GM23338 (cell line): ENCODE results near the gene CDC73.

Source experiments
- CREB1 ChIP-seq: fragments of 250-450 bp; sonication (Bioruptor Pico); IDR thresholded peaks from 2 replicates; pipeline ENCODE4 v1.5.0; 2020; ENCODE audit warnings: low read depth, mild to moderate bottlenecking, moderate library complexity
- CTCF ChIP-seq, 2 experiments: fragments of 200-600 bp in 1 of 2; sonication (generic) in 1 of 2; conservative IDR thresholded peaks; 2 replicates each; pipeline versions ENCODE4 v1.5.1 to v1.6.1; 2016 to 2017; ENCODE audit warnings: antibody characterized with exemption in 2 of 2, low read depth in 2 of 2, mild to moderate bottlenecking in 2 of 2, moderate library complexity in 1 of 2
- ETS1 ChIP-seq: IDR thresholded peaks from 2 replicates; pipeline ENCODE4 v1.6.1; 2016; ENCODE audit warnings: antibody characterized with exemption
- EZH2 ChIP-seq: fragments of 200-600 bp; sonication (generic); IDR thresholded peaks from one replicate; pipeline ENCODE4 v1.8.0; 2017; ENCODE audit warnings: antibody characterized with exemption, mild to moderate bottlenecking, low read depth; ENCODE audit not compliant: unreplicated experiment
- EZH2phosphoT487 ChIP-seq: fragments of 200-600 bp; sonication (generic); IDR thresholded peaks from one replicate; pipeline ENCODE4 v1.8.1; 2018; ENCODE audit warnings: antibody characterized with exemption; ENCODE audit not compliant: unreplicated experiment
- JUNB ChIP-seq: IDR thresholded peaks from one replicate; pipeline ENCODE4 v1.6.1; 2016; ENCODE audit warnings: antibody characterized with exemption; ENCODE audit not compliant: unreplicated experiment
- NANOG ChIP-seq: IDR thresholded peaks from 2 replicates; pipeline ENCODE4 v1.6.1; 2016; ENCODE audit warnings: antibody characterized with exemption, borderline replicate concordance
- POLR2AphosphoS5 ChIP-seq: IDR thresholded peaks from 2 replicates; pipeline ENCODE4 v1.6.1; 2016; ENCODE audit warnings: antibody characterized with exemption, low read depth
- REST ChIP-seq: IDR thresholded peaks from one replicate; pipeline ENCODE4 v1.6.1; 2018; ENCODE audit warnings: antibody characterized with exemption; ENCODE audit not compliant: unreplicated experiment
- STAT1 ChIP-seq: IDR thresholded peaks from one replicate; pipeline ENCODE4 v1.6.1; 2016; ENCODE audit warnings: antibody characterized with exemption; ENCODE audit not compliant: unreplicated experiment
- ZNF331 ChIP-seq: fragments of 250-450 bp; sonication (Bioruptor Pico); IDR thresholded peaks from 2 replicates; pipeline ENCODE4 v1.5.0; 2020; ENCODE audit warnings: low read depth, mild to moderate bottlenecking, moderate library complexity

- no peak for TF ChIP-seq CTCF (conservative IDR thresholded peaks at IDR 0.05; ENCODE audit: low read depth in 2 of 2)
- TF ChIP-seq EZH2: no peak
- TF ChIP-seq EZH2phosphoT487: no peak
- TF ChIP-seq POLR2AphosphoS5: no peak
- TF ChIP-seq JUNB: no peak
- no peak for TF ChIP-seq CREB1
- TF ChIP-seq ZNF331 (CRISPR knock-in tag): no peak
- no peak for TF ChIP-seq REST
- TF ChIP-seq NANOG: no peak
- no peak for TF ChIP-seq STAT1
- TF ChIP-seq ETS1: no peak
These were observed 38.3 kb upstream of the CDC73 start for GRCh38 chr1:193083365-193084088.
